Uterus (tissue), 4 donors: ENCODE data around the gene RUFY3. TPM values are rescaled to one million over a fixed set of nuclear protein-coding genes. Genes with fewer than 3 reads are reported as not detected.
"Not testable (repeated sequence)": the region's sequence is repeated elsewhere in the genome, so short reads cannot be mapped to it uniquely, and the experiment has no call there.

ENCODE experiments used
- DNase-seq, 2 donors: peaks; one replicate each; pipeline ENCODE4 v3.0.0-alpha.2; 2019 to 2020
- H3K27ac ChIP-seq, 2 donors: fragments of 200-600 bp; sonication (generic); 1 replicate in 1 of 2; 2 replicates in 1 of 2; pipeline ENCODE4 v1.5.1; 2016 to 2018
- H3K27me3 ChIP-seq, 2 donors: fragments of 200-600 bp; sonication (generic); one replicate each; pipeline ENCODE4 v1.5.1; 2018 to 2019; ENCODE audit warnings: control low read depth in 1 of 2
- H3K36me3 ChIP-seq, 2 donors: fragments of 200-600 bp; sonication (generic); one replicate each; pipeline ENCODE4 v1.5.1; 2019; ENCODE audit warnings: control low read depth in 1 of 2
- H3K4me1 ChIP-seq, 2 donors: fragments of 200-600 bp; sonication (generic); one replicate each; pipeline ENCODE4 v1.5.1; 2018 to 2019; ENCODE audit warnings: control low read depth in 1 of 2
- H3K4me3 ChIP-seq, 2 donors: fragments of 200-600 bp; sonication (generic); 1 replicate in 1 of 2; 2 replicates in 1 of 2; pipeline ENCODE4 v1.5.1; 2018 to 2019; ENCODE audit warnings: mild to moderate bottlenecking in 1 of 2
- H3K9me3 ChIP-seq, 2 donors: fragments of 200-600 bp; sonication (generic); one replicate each; pipeline ENCODE4 v1.5.1; 2019; ENCODE audit warnings: control low read depth in 1 of 2
- POLR2A ChIP-seq, 2 donors: fragments of 450-650 bp; IDR thresholded peaks; one replicate each; pipeline ENCODE4 v1.6.1; 2016; ENCODE audit warnings: antibody characterized with exemption in 2 of 2, mild to moderate bottlenecking in 1 of 2, moderate library complexity in 1 of 2
- intact Hi-C: fragments of 100-400 bp; cut with DNase I; formaldehyde crosslinking; loops from one replicate; pipeline ENCODE4 v1.15.1; 2023; ENCODE audit warnings: low total_unique reads
- total RNA-seq, 4 donors: library from RNA; depleted of rRNA in 3 of 4; stranded (reverse); fragments of >200 nt in 3 of 4; gene quantifications; one replicate each; pipeline versions ENCODE4 v1.1.0 to v1.2.4, GENCODE V29; 2014 to 2023
- TF ChIP-seq, protein P1 (sequence below), 4 experiments: fragments of 200-600 bp in 2 of 4; fragments of 450-650 bp in 2 of 4; sonication (generic) in 2 of 4; IDR thresholded peaks; one replicate each; pipeline ENCODE4 v1.5.1; 2016 to 2019; ENCODE audit warnings: antibody characterized with exemption in 4 of 4, mild to moderate bottlenecking in 2 of 4, moderate library complexity in 1 of 4
- donor health status: DM: yes; HTN: yes; CAD: no.

The RUFY3 gene
- total RNA-seq, 4 donors from 2014 or later = 25.4 to 137 (median 75.9) TPM

- H3K9me3 ChIP-seq = no peaks in the 10 kb centered on the region
- H3K27me3 ChIP-seq = no peaks in the 10 kb centered on the region
- TF ChIP-seq POLR2A (IDR thresholded peaks at IDR 0.05) = no peak
- TF ChIP-seq, protein P1, sequence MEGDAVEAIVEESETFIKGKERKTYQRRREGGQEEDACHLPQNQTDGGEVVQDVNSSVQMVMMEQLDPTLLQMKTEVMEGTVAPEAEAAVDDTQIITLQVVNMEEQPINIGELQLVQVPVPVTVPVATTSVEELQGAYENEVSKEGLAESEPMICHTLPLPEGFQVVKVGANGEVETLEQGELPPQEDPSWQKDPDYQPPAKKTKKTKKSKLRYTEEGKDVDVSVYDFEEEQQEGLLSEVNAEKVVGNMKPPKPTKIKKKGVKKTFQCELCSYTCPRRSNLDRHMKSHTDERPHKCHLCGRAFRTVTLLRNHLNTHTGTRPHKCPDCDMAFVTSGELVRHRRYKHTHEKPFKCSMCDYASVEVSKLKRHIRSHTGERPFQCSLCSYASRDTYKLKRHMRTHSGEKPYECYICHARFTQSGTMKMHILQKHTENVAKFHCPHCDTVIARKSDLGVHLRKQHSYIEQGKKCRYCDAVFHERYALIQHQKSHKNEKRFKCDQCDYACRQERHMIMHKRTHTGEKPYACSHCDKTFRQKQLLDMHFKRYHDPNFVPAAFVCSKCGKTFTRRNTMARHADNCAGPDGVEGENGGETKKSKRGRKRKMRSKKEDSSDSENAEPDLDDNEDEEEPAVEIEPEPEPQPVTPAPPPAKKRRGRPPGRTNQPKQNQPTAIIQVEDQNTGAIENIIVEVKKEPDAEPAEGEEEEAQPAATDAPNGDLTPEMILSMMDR (IDR thresholded peaks at IDR 0.05) = no peak
- no peak overlapping the region for H3K4me3 ChIP-seq
- H3K4me1 ChIP-seq = no peaks in the 10 kb centered on the region
- intact Hi-C loops = no loop called here
- H3K36me3 ChIP-seq = no peaks in the 10 kb centered on the region
- no peak for DNase-seq
- peak overlapping the region in 1 of 2 donors; percentile 21 for H3K27ac ChIP-seq
Observed at GRCh38 chr4:70680934-70681333, 40.8 kb upstream of the RUFY3 start.

DNA sequence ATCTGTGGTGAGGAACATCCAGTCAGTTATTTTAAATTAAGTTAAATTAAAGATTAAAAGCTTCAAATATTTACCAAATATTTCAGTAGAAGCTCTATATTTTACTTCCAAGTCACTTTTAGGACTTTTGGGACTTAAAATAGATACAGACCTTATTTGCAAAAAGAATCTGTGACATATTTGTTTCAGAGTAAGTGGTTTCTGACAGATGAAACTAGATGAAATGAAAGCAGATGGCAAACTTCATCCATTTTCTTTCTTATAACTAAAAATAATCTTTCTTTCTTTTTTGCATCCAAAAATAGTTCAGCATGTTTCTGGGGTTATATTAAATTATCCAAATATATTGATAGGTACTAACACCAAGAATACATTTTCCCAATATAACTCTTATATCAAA, 40.1 kb upstream of the RUFY3 start:
- no peak overlapping the region for H3K4me3 ChIP-seq
- intact Hi-C loops = no loop called here
- H3K36me3 ChIP-seq = no peaks in the 10 kb centered on the region
- H3K27me3 ChIP-seq = no peaks in the 10 kb centered on the region
- no peaks in the 10 kb centered on the region for H3K4me1 ChIP-seq
- TF ChIP-seq POLR2A (IDR thresholded peaks at IDR 0.05) = no peak
- TF ChIP-seq, protein P1 (IDR thresholded peaks at IDR 0.05) = no peak
- H3K9me3 ChIP-seq = no peaks in the 10 kb centered on the region
- no peak for DNase-seq
- H3K27ac ChIP-seq = no peak overlapping the region

GRCh38 chr4:70682142-70682541, 39.6 kb upstream of the RUFY3 start:
- H3K4me3 ChIP-seq, DNase-seq, intact Hi-C loops, H3K27me3 ChIP-seq, H3K27ac ChIP-seq, H3K4me1 ChIP-seq, H3K9me3 ChIP-seq, H3K36me3 ChIP-seq: not testable (repeated sequence)

DNA sequence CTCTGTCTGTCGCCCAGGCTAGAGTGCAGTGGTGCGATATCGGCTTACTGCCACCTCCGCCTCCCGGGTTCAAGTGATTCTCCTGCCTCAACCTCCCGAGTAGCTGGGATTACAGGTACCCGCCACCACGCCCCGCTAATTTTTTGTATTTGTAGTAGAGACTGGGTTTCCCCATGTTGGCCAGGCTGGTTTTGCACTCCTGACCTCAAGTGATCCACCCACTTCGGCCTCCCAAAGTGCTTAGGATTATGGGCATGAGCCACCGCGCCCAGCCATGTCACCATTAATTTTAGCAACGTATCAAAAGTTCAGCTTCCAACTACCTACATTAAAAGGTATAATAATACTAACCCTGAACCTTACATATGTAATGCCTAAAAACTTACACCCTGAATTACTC, 34.4 kb upstream of the RUFY3 start:
- peaks cover 0 to 12% of the 10 kb centered on the region in 2 donors for H3K4me1 ChIP-seq
- H3K9me3 ChIP-seq = no peaks in the 10 kb centered on the region
- H3K36me3 ChIP-seq = no peaks in the 10 kb centered on the region
- TF ChIP-seq POLR2A (IDR thresholded peaks at IDR 0.05) = no peak
- TF ChIP-seq, protein P1 (IDR thresholded peaks at IDR 0.05) = no peak
- peak overlapping the region; percentile 61 to 99 for H3K4me3 ChIP-seq
- intact Hi-C loops = no loop called here
- no peaks in the 10 kb centered on the region for H3K27me3 ChIP-seq
- DNase-seq = peak in 1 of 2 donors; percentile 27
- peak overlapping the region; percentile 95 to 98 for H3K27ac ChIP-seq

DNA sequence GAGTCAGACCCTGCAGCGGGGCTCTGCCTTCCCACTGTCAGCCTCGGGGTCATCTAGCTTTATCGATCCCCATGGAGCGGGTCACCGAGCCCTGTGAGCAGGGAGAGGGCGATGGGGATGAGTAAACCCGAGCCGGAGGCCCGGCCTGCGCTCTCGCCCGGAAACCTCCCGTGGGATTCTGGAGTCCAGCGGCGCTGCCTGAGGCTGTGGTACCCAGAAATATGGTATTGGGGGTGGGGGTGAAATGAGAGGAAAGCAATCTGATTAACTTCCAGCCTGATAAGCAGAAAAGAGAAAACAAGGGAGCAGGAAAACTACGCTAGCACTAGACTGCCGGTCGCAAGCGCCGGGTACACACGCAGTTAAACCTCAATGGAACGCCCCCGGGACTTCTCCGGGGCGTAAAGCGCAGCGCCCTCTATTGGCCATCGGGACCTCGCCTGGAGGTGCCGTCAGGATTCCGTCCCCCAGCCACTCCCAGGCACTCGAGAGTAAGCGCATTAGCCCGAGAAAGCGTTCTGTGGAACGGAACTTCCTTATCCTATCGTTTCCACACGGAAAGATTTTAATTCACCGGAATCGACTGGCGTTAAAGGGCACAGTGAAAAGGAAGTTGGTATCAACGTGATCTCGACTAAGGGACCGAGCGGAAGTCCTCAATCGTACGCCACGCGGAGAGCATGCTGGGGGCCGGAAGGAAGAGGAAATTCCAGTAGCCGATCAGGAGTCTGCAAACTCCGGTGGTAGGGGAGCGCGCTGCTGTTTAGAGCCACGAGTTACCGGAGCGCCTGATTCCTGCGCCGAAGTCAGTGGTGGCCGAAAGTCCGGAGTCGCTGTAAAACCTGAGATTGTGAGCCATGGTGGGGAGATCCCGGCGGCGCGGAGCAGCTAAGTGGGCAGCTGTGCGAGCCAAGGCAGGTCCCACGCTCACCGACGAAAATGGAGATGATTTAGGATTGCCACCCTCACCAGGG, 33.7 kb upstream of the RUFY3 start, which contains the start of gene UTP3:
TSS of gene UTP3 (plus strand) at position 712 of the 974 bp plus-strand sequence. CDS start at position 858, 146 bp downstream.
- H3K36me3 ChIP-seq = no peaks in the 10 kb centered on the region
- intact Hi-C loops = no loop called here

More for the DNA sequence above, 33.7 kb upstream of the RUFY3 start, which contains the start of gene UTP3:
- Histone ChIP-seq H3K4me1 (peaks cover 0 to 12% of the 10 kb centered on the region in 2 donors), H3K4me3 (peak within 1 kb of the TSS; percentile 61 to 99), H3K9me3 (no peaks in the 10 kb centered on the region), H3K27ac (peak within 1 kb of the TSS; percentile 95 to 98), H3K27me3 (no peaks in the 10 kb centered on the region)
- TF ChIP-seq, protein P1 (IDR thresholded peaks at IDR 0.05) = peak; percentile 92 to 99 (median 96)
- peak; percentile 20 to 50 for TF ChIP-seq POLR2A (IDR thresholded peaks at IDR 0.05)
- DNase-seq = peak; percentile 97
